ENCODE measurements around the gene GNA12.

DNA sequence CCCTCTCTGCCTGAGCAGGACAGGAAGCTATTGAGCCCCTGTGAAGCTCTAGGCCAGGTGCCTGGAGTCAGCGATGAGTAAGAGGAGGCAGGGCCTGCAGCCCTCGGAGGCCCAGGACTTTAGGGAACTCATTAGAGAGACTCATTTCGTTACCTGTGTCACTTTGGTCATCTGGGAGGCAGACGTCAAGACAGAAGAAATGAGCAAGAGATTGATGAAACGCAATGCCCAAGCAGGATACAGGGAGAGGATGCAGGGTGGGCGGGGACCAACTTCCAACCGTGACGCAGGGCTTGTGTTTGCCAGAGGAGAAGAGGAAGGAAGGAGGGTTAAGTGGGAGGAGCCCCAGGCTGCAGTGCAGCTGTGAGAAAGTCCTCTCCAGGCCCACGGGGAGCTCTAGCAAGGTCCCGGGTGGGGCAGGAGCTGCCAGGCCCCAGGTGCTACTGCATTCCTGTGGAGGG lies 26.4 kb upstream of the GNA12 start:
- TF ChIP-seq, protein P1, sequence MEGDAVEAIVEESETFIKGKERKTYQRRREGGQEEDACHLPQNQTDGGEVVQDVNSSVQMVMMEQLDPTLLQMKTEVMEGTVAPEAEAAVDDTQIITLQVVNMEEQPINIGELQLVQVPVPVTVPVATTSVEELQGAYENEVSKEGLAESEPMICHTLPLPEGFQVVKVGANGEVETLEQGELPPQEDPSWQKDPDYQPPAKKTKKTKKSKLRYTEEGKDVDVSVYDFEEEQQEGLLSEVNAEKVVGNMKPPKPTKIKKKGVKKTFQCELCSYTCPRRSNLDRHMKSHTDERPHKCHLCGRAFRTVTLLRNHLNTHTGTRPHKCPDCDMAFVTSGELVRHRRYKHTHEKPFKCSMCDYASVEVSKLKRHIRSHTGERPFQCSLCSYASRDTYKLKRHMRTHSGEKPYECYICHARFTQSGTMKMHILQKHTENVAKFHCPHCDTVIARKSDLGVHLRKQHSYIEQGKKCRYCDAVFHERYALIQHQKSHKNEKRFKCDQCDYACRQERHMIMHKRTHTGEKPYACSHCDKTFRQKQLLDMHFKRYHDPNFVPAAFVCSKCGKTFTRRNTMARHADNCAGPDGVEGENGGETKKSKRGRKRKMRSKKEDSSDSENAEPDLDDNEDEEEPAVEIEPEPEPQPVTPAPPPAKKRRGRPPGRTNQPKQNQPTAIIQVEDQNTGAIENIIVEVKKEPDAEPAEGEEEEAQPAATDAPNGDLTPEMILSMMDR (conservative IDR thresholded peaks at IDR 0.05; ENCODE audit: low read depth, low read length): no peak
- TF ChIP-seq POLR2A (IDR thresholded peaks at IDR 0.05; ENCODE audit: low read depth, low read length): no peak
- TF ChIP-seq, protein P2, sequence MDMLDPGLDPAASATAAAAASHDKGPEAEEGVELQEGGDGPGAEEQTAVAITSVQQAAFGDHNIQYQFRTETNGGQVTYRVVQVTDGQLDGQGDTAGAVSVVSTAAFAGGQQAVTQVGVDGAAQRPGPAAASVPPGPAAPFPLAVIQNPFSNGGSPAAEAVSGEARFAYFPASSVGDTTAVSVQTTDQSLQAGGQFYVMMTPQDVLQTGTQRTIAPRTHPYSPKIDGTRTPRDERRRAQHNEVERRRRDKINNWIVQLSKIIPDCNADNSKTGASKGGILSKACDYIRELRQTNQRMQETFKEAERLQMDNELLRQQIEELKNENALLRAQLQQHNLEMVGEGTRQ (IDR thresholded peaks at IDR 0.05; ENCODE audit: low read depth, low read length): no peak

Measured in IMR-90 (cell line).